Measurements from ENCODE around the gene TTC38.

The TTC38 gene

DNA sequence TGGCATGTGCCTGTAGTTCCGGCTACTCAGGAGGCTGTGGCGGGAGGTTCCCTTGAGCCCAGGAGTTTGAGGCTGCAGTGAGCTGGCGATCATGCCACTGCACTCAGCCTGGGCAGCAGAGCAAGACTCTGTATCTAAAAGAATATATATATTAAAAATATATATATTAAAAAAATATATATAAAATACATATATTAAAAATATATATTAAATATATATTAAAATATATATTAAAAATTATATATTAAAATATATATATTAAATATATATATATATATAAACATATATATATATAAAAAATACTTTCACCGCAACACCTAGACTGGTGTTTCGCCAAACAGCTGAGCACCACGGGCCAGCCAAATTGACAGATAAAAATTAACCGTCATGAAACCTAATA, 8.8 kb downstream of the TTC38 start:
- no peak for DNase-seq (ENCODE audit: low read depth, low spot score)

DNA sequence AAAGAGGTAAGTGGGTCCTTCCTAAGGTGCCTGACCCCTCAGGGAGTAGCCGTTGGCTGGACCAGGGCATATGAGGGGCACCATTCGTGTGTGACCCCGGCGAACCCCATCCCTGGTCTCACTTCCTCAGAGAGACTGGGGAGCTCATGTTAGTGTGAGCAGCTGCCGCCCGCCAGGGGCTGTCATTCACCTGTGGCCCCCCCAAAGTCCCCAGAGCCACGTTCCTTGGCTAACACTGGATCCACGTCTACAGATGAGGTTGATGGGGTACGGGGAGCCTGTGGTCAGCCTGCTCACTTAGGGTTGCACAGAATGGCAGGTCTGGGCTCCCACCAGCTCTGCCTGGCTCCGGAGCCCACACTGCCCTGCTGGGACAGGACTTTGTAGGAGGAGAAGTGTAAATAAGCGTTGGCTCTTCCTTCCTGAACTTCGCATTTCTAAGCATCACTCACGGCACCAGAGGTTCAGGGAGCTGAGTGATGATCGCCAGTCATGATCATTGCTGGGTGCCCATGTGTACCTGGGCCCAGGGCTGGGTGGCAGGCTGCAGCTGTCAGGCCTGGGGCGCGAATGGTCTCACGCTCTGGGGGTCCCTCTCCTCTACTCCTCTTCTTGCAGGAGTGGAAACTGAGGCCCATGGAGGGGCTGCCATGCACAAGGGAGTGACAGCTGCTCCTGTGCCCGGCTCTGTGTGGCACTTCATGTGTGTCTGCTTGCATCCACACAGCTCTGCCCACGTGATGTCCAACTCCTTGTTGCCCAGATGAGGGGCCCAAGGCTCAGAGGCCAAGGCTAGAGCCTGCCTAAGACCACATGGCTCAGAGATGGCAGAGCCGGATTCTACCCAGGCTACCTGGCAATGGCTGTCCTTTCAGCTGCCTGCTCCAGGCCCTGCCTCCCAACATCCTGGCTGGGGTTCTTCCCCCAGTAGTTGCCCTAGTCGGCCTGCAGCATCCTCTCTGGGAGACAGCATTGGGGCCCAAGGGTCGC, 11.1 kb downstream of the TTC38 start:
- DNase-seq (ENCODE audit: low read depth, low spot score): no peak

- DNase-seq (ENCODE audit: low read depth, low spot score): no peak
Measured at GRCh38 chr22:46280063-46280817, 12.4 kb downstream of the TTC38 start.

DNA sequence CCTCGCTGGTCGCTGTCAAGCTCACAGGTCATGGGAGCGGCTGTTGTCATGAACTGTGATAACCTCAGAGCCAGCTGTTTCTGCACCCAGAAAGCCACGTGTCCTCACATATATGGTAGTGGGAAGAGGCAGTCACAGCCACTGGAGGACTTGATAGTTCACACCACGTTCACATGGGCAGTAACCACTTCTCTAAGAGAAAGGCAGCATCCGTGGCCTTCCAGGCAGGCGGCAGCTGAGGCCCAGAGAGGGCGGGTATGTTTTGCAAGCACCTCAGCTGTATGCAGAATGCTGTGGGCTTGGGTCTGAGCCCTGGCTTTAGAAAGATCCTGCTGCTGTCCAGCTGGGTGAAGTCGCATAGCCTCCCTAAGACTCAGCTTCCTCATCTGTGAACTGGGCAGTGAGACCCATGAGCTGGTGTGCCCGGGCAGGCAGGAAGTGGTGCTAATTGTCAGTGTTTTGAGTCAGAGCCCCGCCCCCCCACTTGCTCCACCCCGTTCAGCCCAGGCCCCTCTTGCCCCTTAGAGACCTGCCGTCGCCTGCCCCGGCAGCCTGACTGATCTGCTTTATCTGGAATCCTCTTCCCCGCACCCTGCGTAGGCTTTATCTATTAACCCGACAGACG, 13.3 kb downstream of the TTC38 start:
- DNase-seq (ENCODE audit: low read depth, low spot score): no peak

DNA sequence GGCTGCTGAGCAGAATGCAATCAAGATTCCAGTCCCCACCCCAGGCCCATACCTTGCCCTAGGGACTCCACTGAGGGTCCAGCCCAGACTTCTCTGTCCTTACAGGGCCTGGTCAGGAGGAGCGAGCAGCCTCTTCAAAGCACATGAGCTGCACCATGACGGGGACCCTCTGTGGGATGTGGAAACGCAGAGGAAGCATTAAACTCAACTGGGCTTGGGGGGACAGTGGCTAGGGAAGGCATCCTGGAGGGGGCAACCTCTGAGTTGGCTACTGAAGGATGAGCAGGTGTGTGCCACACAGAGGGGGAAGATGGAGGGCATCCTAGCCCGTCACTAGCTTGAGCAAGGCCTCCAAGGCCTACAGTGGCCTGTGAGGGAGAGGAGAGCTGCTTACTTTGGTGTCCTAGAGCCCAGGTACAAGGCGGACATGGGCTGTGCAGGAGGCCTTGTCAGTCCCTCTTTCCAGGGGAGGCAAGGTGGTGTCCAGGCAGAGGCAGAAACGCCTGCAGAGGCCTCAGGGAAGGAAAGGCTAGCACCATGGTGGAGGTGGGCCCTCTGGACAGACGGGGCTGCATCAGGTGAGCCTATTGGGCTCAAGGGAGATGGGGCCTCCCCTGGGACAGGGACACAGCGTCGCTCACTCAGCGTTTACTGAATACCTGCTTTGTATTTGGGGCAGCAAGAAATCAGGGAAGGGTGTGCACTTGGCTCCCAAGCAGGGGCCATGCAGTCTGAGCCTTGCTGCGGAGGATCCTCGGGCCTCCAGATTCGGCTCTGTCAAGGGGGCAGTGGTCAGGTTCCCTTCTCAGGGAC, 14.3 kb downstream of the TTC38 start:
- DNase-seq (ENCODE audit: low read depth, low spot score): no peak

- DNase-seq (ENCODE audit: low read depth, low spot score): peak; percentile 74
Measured at GRCh38 chr22:46286006-46286405, 18.2 kb downstream of the TTC38 start.

DNA sequence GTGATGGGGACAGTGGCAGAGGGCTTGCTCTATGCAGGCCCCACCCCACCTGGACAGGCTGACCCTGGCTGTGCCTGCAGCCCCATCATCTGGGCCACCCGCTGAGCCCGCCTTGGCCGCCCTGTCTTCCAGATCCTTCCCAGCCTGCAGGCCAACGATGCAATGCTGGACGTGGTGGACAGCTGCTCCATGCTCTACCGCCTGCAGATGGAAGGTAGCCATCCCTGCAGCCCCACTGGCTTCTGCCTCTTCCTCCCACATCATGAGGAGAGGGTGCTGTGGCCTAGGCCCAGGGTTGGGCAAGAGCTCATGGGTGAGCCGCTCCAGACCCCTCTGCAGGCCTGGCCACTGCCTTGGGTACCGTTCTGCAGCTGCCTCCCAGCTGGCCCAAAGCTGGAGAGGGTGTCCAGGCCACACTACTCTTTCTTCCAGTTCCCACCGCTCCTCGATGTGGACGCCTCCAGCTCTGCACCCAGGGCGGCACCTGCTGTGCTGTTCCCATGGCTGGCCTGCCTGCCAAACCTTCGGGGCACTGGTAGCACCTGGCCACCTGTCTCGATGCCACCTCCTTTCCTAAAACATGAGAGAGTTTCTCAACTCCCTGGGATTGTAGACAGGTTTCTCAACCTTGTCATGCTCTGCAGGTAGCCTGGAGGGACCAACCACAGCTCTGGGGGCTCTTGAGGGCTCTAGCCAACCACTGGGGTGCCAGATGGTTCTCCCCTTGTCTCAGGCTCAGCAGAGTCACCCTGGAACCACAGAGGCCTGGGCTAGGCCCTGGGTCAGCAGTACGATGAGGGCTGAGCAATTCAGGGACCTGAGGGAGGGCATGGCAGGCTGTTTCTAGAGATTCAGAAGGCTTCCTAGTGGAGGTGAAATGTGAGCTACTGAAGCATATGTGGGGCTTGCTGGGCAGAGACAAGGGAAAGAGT, 19.4 kb downstream of the TTC38 start:
- DNase-seq (ENCODE audit: low read depth, low spot score): no peak

- no peak for DNase-seq (ENCODE audit: low read depth, low spot score)
Measured at GRCh38 chr22:46287873-46288751, 20.3 kb downstream of the TTC38 start.

DNA sequence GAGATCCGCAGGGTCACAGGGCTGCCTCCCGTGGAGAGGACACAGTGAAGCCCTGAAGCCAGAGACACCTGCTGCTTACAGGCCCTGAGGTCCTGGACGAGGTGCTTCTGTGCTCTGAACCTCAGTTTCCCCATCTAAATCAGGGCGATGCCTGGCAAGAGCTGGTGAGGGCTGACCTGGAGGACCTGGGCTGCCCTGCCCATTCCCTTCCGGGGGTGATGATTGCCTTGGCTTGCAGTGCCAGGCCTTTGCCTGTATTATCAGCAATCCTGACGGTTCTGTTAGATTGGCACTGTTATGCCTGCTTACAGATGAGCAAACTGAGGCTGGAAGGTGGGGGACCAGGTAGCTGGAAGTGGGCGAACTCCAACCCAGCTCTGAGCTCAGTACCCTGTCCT, 21.0 kb downstream of the TTC38 start:
- no peak for DNase-seq (ENCODE audit: low read depth, low spot score)

GRCh38 chr22:46289244-46289891, 21.6 kb downstream of the TTC38 start:
- no peak for DNase-seq (ENCODE audit: low read depth, low spot score)

GRCh38 chr22:46290121-46290842, 22.5 kb downstream of the TTC38 start:
- DNase-seq (ENCODE audit: low read depth, low spot score): no peak

DNA sequence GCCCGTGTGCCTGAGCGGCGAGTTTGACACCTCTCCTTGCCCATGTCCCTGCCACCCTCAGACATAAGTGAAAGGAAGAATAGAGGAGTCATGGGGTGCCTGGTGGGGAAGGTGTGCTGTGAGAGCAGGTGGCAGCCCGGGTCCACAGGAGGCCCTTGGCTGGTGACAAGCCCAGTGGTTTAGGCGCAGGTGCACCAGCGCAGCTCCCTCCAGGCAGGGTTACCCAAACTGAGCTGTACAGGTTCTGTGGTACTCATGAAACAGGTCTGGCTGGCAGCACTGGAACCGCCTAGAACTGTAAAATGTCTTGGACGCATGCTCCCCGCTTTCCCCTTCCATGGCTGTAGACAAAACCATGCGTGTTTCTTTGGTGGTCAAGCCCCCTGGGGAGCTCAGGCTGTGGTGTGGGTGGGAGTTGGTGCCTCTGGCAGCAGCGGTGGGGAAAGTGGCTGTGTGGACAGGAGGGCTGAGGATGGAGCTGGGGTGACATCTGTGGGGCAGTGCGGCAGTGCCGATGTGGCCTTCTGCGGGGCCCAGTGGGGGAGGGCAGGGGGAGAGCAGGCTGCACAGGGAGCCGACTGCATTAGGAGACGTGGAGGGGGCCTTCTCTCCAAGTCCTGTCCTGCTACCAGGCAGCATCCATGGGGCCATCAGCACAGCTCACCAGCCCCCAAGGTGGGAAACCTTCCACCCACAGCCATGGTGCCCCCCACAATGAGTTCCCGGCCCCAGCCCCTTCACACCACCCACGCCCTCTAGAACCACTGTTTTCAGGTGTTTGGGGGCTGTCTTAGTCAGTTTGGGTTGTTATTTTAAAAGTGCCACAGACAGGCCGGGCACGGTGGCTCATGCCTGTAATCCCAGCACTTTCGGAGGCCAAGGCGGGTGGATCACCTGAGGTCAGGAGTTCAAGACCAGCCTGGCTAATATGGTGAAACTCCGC, 23.3 kb downstream of the TTC38 start:
- DNase-seq (ENCODE audit: low read depth, low spot score): no peak

- DNase-seq (ENCODE audit: low read depth, low spot score): no peak
Measured at GRCh38 chr22:46292173-46292572, 24.4 kb downstream of the TTC38 start.

DNA sequence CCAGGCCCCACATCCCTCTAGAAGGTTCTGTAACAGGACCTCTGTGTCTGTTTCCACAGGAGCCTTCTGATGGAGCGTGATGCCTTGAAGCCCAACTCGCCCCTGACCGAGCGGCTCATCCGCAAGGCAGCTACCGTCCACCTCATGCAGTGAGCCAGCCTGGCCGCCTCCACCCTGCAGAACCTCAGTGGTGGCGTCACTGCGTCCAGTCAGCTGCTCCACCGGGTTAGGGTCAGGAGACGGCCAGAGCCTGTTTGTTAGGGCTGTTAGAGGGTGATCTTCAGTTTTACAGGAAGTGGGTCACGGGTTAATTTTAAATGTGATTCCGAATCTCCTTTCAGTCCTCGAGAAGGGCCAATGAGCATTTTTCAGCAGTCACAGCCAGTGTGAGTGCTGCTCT, 24.9 kb downstream of the TTC38 start:
- no peak for DNase-seq (ENCODE audit: low read depth, low spot score)

- DNase-seq (ENCODE audit: low read depth, low spot score): peak; percentile 59
Measured at GRCh38 chr22:46293577-46294260, 25.9 kb downstream of the TTC38 start.

GRCh38 chr22:46294784-46295183, 27.0 kb downstream of the TTC38 start:
- no peak for DNase-seq (ENCODE audit: low read depth, low spot score)

Data from astrocyte of the hippocampus (primary cell).